GM12878 (cell line): ENCODE results near the gene MRTFA. TPM values are rescaled to one million over a fixed set of nuclear protein-coding genes. Genes with fewer than 3 reads are reported as not detected.

Source experiments
- ATAC-seq: fragments of 200-7000 bp; cut with Tn5 transposase; 3 replicates; pipeline ENCODE4 v1.9.1; 2020; ENCODE audit warnings: mild to moderate bottlenecking, moderate library complexity
- BruUV-seq: library from RNA; stranded (reverse); fragments of 400-500 nt; replicated peaks from 2 replicates; lab custom pipeline; 2021; lab: Mats Ljungman, UMichigan
- CTCF ChIA-PET: fragments of 300-600 bp; sonication (Branson Sonifier 250); formaldehyde crosslinking; extraction: SDS; loops from one replicate; lab custom pipeline; 2021; ENCODE audit warnings: inconsistent platforms; lab: Yijun Ruan, JAX
- POLR2A ChIA-PET: fragments of 350-600 bp; formaldehyde crosslinking; extraction: SDS; loops from one replicate; lab custom pipeline; 2021; ENCODE audit warnings: inconsistent platforms; lab: Charles Lee
- RAD21 ChIA-PET: fragments of 300-600 bp; sonication (Branson Sonifier 250); formaldehyde crosslinking; loops from one replicate; lab custom pipeline; 2023; ENCODE audit warnings: antibody characterized with exemption; ENCODE audit not compliant: unreplicated experiment; lab: Charles Lee
- SMC1A ChIA-PET: fragments of 300-600 bp; sonication (Branson Sonifier 250); formaldehyde crosslinking; loops from one replicate; lab custom pipeline; 2023; ENCODE audit not compliant: unreplicated experiment, uncharacterized antibody; lab: Charles Lee
- DNase-seq: peaks from one replicate; pipeline ENCODE4 v3.0.0-alpha.2; 2011; ENCODE audit warnings: low read depth, low spot score
- FAIRE-seq: peaks from 3 replicates; lab custom pipeline; 2011; peaks lifted over from hg19 to GRCh38; lab: Jason Lieb, UNC
- H2AFZ ChIP-seq: 2 replicates; pipeline ENCODE4 v1.6.0; 2011; ENCODE audit warnings: low read depth, low read length, control low read depth; ENCODE audit not compliant: control insufficient read depth
- H3K27ac ChIP-seq: 2 replicates; pipeline ENCODE4 v1.5.1; 2011; ENCODE audit warnings: control low read depth; ENCODE audit not compliant: control insufficient read depth, insufficient read depth
- H3K27me3 ChIP-seq, 2 experiments: replicated peaks in 1 of 2; 2 replicates each; pipeline versions ENCODE4 v1.6.0 to v1.6.1; 2011; ENCODE audit warnings: low read length in 1 of 2; ENCODE audit not compliant: control insufficient read depth in 2 of 2, insufficient read depth in 2 of 2
- H3K36me3 ChIP-seq, 2 experiments: 2 replicates each; pipeline ENCODE4 v1.5.1; 2011; ENCODE audit warnings: low read length in 1 of 2; ENCODE audit not compliant: control insufficient read depth in 2 of 2, insufficient read depth in 2 of 2
- H3K4me1 ChIP-seq: 2 replicates; pipeline ENCODE4 v1.6.1; 2011; ENCODE audit warnings: mild to moderate bottlenecking, low read length, moderate library complexity, mixed read lengths; ENCODE audit not compliant: control insufficient read depth, insufficient read depth
- H3K4me2 ChIP-seq: 2 replicates; pipeline ENCODE4 v1.6.0; 2011; ENCODE audit warnings: control low read depth; ENCODE audit not compliant: control insufficient read depth, insufficient read depth
- H3K4me3 ChIP-seq: fragments of 200-600 bp; sonication (generic); 2 replicates; pipeline ENCODE4 v1.5.1; 2016
- H3K79me2 ChIP-seq: 2 replicates; pipeline ENCODE4 v1.6.0; 2011; ENCODE audit warnings: low read length; ENCODE audit not compliant: control insufficient read depth, insufficient read depth
- H3K9ac ChIP-seq: 2 replicates; pipeline ENCODE4 v1.8.0; 2011; ENCODE audit warnings: low read length, control low read depth, mixed read lengths; ENCODE audit not compliant: control insufficient read depth, insufficient read depth
- H3K9me3 ChIP-seq: replicated peaks from 3 replicates; pipeline ENCODE4 v1.5.1; 2011; ENCODE audit warnings: mild to moderate bottlenecking, low read length; ENCODE audit not compliant: control insufficient read depth, insufficient read depth
- H4K20me1 ChIP-seq: 2 replicates; pipeline ENCODE4 v1.6.0; 2011; ENCODE audit not compliant: control insufficient read depth, insufficient read depth
- ATF7 ChIP-seq: fragments of 450-650 bp; IDR thresholded peaks from 2 replicates; pipeline ENCODE4 v1.6.1; 2016; ENCODE audit warnings: low read depth, mild to moderate bottlenecking
- BCLAF1 ChIP-seq: fragments of 450-650 bp; IDR thresholded peaks from 2 replicates; pipeline ENCODE4 v1.6.1; 2017; ENCODE audit warnings: antibody characterized with exemption, mild to moderate bottlenecking, moderate library complexity
- CREM ChIP-seq: IDR thresholded peaks from 2 replicates; pipeline ENCODE4 v1.6.1; 2014; ENCODE audit warnings: antibody characterized with exemption, low read depth
- CTCF ChIP-seq, 3 experiments: IDR thresholded peaks in 2 of 3; conservative IDR thresholded peaks in 1 of 3; 2 replicates each; pipeline ENCODE4 v1.5.1; 2011; ENCODE audit warnings: low read depth in 3 of 3, low read length in 3 of 3, mild to moderate bottlenecking in 3 of 3, control low read depth in 2 of 3, moderate library complexity in 2 of 3, inconsistent platforms in 1 of 3, mixed read lengths in 1 of 3; ENCODE audit not compliant: control insufficient read depth in 2 of 3, insufficient read depth in 1 of 3; ENCODE audit errors: extremely low read depth in 1 of 3
- GATAD2B ChIP-seq: fragments of 450-650 bp; conservative IDR thresholded peaks from 2 replicates; pipeline ENCODE4 v1.6.1; 2017; ENCODE audit warnings: low read depth, mild to moderate bottlenecking, moderate library complexity
- JUND ChIP-seq: IDR thresholded peaks from 2 replicates; pipeline ENCODE4 v1.6.1; 2012; ENCODE audit warnings: low read depth, mild to moderate bottlenecking, low read length, improper control_type of control experiment, moderate library complexity
- NBN ChIP-seq: fragments of 450-650 bp; IDR thresholded peaks from 2 replicates; pipeline ENCODE4 v1.6.1; 2016
- NFYB ChIP-seq: IDR thresholded peaks from 2 replicates; pipeline ENCODE4 v1.6.1; 2011; ENCODE audit warnings: low read depth, mild to moderate bottlenecking, low read length, improper control_type of control experiment, moderate library complexity; ENCODE audit not compliant: insufficient read depth
- PAX5 ChIP-seq: IDR thresholded peaks from 2 replicates; pipeline ENCODE4 v1.6.1; 2011; ENCODE audit warnings: low read depth, low read length, borderline replicate concordance
- POLR2A ChIP-seq: IDR thresholded peaks from 2 replicates; pipeline ENCODE4 v1.6.1; 2011; ENCODE audit warnings: low read depth, mild to moderate bottlenecking, low read length
- PRDM15 ChIP-seq: fragments of 450-650 bp; formaldehyde crosslinking; IDR thresholded peaks from 2 replicates; pipeline ENCODE4 v1.4.0; 2020; ENCODE audit warnings: mild to moderate bottlenecking, moderate library complexity
- SMAD5 ChIP-seq: IDR thresholded peaks from 2 replicates; pipeline ENCODE4 v1.6.1; 2016; ENCODE audit warnings: antibody characterized with exemption, low read depth
- SPI1 ChIP-seq: IDR thresholded peaks from 2 replicates; pipeline ENCODE4 v1.6.1; 2011; ENCODE audit warnings: low read depth, mild to moderate bottlenecking, low read length, moderate library complexity, borderline replicate concordance; ENCODE audit not compliant: insufficient read depth
- SUPT20H ChIP-seq: IDR thresholded peaks from 2 replicates; pipeline ENCODE4 v1.6.1; 2011; ENCODE audit warnings: low read depth, mild to moderate bottlenecking, low read length, moderate library complexity, borderline replicate concordance; ENCODE audit not compliant: control insufficient read depth
- TBL1XR1 ChIP-seq: IDR thresholded peaks from 2 replicates; pipeline ENCODE4 v1.6.1; 2012; ENCODE audit warnings: low read depth, low read length, improper control_type of control experiment
- ZBED1 ChIP-seq: IDR thresholded peaks from 2 replicates; pipeline ENCODE4 v1.6.1; 2016; ENCODE audit warnings: borderline replicate concordance
- ZNF24 ChIP-seq: fragments of 450-650 bp; IDR thresholded peaks from 2 replicates; pipeline ENCODE4 v1.6.1; 2017; ENCODE audit warnings: antibody characterized with exemption, mild to moderate bottlenecking
- ZZZ3 ChIP-seq: IDR thresholded peaks from 2 replicates; pipeline ENCODE4 v1.6.1; 2011; ENCODE audit warnings: low read depth; ENCODE audit not compliant: control insufficient read depth, insufficient read length
- whole genome bisulfite sequencing: methylation state at CpG from one replicate; pipeline ENCODE4 v1.1.6; 2016; ENCODE audit warnings: low lambda C conversion rate; ENCODE audit not compliant: insufficient replicate concordance, insufficient coverage; ENCODE audit errors: missing lambda C conversion rate; 5-methylcytosine and 5-hydroxymethylcytosine counted together
- in situ Hi-C: fragments of 300-500 bp; cut with MboI; formaldehyde crosslinking; loops from 9 replicates; pipeline ENCODE4 v1.14.3; 2018; ENCODE audit warnings: mixed read lengths
- intact Hi-C: fragments of 100-400 bp; cut with micrococcal nuclease; formaldehyde crosslinking; loops from one replicate; pipeline ENCODE4 v1.14.2; 2022; ENCODE audit not compliant: unreplicated experiment
- polyA plus RNA-seq, 11 experiments: library from polyadenylated mRNA; depleted of rRNA in 4 of 11; unstranded in 6 of 11; stranded (reverse) in 5 of 11; fragments of >200 nt; fragmentation: Nextera tagmentation in 4 of 11; fragmentation: Illumina TruSeq in 1 of 11; extraction: Ambion mirVana in 4 of 11; extraction: Trizol in 1 of 11; gene quantifications; 1 replicate in 1 of 11; 2 replicates in 10 of 11; pipeline versions ENCODE4 v1.2.1 to v1.2.3, GENCODE V29; 2011 to 2016; ENCODE audit warnings: inconsistent platforms in 2 of 11, missing spikeins in 2 of 11, low read depth in 1 of 11
- total RNA-seq, 4 experiments: library from RNA; depleted of rRNA in 3 of 4; stranded (reverse); fragments of >200 nt in 3 of 4; fragmentation: Illumina TruSeq in 1 of 4; extraction: Trizol in 1 of 4; gene quantifications; 2 replicates each; pipeline versions ENCODE4 v1.2.1 to v1.2.3, GENCODE V29; 2013 to 2021

MRTFA gene
- total and polyA plus RNA-seq, 10 of the 15 experiments (the other 5 are each of a cell fraction or from before 2014, with no cell fraction given): 2.0 to 63.9 (median 17.9) TPM

- Histone ChIP-seq H3K4me2 (no peak overlapping the region), H2AFZ (no peak overlapping the region), H3K9ac (no peak overlapping the region), H3K4me1 (no peaks in the 10 kb centered on the region), H3K9me3 (peaks cover 2% of the 10 kb centered on the region; the same call in 1 of the 3 replicates), H3K79me2 (no peaks in the 10 kb centered on the region; the same call in 1 of the 2 replicates), H3K36me3 (peaks cover 3 to 5% of the 10 kb centered on the region in 2 experiments; a peak in 2 of 4 replicates), H4K20me1 (no peaks in the 10 kb centered on the region), H3K4me3 (no peak overlapping the region), H3K27ac (no peak overlapping the region), H3K27me3 (no peaks in the 10 kb centered on the region)
- ChIA-PET RAD21 (no interaction called here), CTCF (no interaction called here), POLR2A (no interaction called here), SMC1A (interaction anchor here (0.7 kb wide), 1 partner anchor 63 kb away, joined by 4 read pairs; no protein-coding TSS in a partner anchor)
- no TSS peak for BruUV-seq
- ATAC-seq (no peak), FAIRE-seq (no peak), DNase-seq (no peak)
- intact Hi-C loops (no loop called here), in situ Hi-C loops (no loop called here)
- 84% methylated on average over 4 of the region's 4 CpGs for WGBS
- TF ChIP-seq PRDM15 (CRISPR knock-in tag) (no peak), BCLAF1 (no peak), NBN (no peak), JUND (no peak), PAX5 (no peak), ATF7 (no peak), ZZZ3 (no peak), GATAD2B (no peak), TBL1XR1 (no peak), SPI1 (no peak), CTCF (IDR thresholded peaks at IDR 0.05 in 2 of 3, conservative IDR thresholded peaks at IDR 0.05 in 1 of 3; ENCODE audit: control insufficient read depth in 2 of 3, extremely low read depth in 1 of 3, insufficient read depth in 1 of 3, low read depth in 3 of 3, low read length in 3 of 3) (no peak), ZBED1 (no peak), POLR2A (no peak), NFYB (no peak), SUPT20H (no peak), ZNF24 (no peak), SMAD5 (no peak), CREM (no peak)
Measured at GRCh38 chr22:40547729-40548143, 88.8 kb downstream of the MRTFA start.
